M059J (cell line): Measurements from ENCODE around the gene C1orf21. TPM values are rescaled to one million over a fixed set of nuclear protein-coding genes. Genes with fewer than 3 reads are reported as not detected.
A peak's percentile ranks its signal among the peaks of the same experiment; 100 is the strongest.

Experiments
- DNase-seq: peaks from one replicate; pipeline ENCODE4 v3.0.0-alpha.2; 2012; ENCODE audit warnings: low read depth
- total RNA-seq: library from RNA; depleted of rRNA; stranded (reverse); fragments of >200 nt; shearing (Covaris generic); gene quantifications from 2 replicates; pipeline ENCODE4 v1.2.3, GENCODE V29; 2014

Gene C1orf21
- total RNA-seq, 1 experiment from 2014 or later, result 22.2 TPM

DNA sequence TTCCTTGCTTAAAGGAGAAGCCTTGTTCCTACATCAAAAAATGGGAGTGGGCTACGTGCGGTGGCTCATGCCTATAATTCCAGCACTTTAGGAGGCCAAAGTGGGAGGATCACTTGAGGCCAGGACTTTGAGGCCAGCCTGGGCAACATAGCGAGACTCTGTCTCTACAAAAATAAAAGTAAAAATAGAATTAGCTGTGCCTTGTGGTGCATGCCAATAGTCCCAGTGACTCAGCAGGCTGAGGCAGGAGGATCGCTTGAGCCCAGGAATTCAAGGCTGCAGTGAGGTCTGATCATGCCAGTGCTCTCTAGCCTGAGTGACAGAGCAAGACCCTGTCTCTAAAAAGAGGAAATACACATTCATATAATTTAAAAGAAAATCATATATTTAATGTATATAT lies 127.1 kb downstream of the C1orf21 start:
- DNase-seq, result peak; percentile 64

DNA sequence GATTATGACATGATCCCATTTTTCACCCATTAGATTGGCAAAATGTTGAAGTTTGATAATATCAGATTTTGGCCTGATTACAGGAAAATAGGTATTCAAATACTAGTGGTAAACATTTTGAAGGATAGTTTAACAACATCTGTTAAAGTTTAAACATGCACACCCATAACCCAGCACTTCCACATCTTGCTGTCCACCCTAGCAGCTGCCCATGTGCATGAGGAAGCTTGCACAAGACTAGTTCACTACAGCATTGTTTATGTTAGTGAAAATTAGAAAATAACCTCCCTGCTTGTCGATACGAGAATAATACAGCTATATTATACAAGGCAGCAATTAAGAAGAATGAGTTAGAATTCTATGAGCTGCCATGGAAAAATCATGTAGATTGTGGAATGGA lies 127.6 kb downstream of the C1orf21 start:
- no peak for DNase-seq

DNA sequence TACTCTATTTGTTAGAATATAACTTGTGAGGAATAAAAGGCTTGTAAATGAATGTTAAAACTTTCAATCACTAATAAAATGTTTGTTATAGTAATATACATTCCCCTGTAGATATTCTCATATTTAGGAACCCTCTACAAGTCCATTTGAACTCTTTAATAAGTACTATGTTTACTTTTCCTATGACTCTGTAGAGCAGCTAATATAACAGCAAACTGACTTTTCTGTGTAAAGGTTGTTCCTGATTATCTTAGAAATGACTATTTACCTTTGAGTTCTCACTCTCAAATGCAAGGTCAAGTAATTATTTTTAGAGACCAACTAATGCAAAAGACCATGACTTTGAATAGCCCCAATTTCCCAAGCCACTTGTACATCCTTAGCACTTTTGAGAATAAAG lies 130.3 kb downstream of the C1orf21 start:
- DNase-seq, result no peak

DNA sequence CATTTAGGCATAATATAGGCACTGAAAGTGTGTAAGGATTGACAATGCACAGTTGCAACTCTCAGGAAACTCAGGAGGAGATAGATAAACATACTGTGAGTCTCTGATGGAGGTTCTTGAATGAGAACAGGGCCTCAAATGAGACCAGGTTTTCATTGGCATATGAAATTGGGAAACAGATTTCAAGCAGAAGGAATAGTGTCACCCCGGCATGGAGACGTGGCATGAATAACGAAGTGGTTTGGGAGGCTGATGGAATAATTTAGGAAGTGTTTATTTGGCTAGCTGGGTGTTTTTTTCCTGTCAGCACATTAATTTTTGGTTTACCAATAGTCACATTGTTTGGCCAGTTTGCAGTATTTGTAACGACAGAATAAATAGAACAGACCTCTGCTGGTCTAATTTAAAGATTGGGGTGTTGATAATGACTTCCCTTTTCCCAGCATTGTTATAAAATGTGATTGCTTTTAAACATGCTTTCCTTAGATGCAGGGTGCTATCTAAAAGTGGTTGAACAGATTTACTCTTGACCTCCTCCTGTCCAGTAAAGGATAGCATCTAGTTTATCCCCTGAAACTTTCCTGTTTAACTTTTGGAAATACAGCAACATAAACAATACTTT lies 132.0 kb downstream of the C1orf21 start:
- no peak for DNase-seq

GRCh38 chr1:184520336-184520735 lies 133.5 kb downstream of the C1orf21 start:
- DNase-seq, result no peak

DNA sequence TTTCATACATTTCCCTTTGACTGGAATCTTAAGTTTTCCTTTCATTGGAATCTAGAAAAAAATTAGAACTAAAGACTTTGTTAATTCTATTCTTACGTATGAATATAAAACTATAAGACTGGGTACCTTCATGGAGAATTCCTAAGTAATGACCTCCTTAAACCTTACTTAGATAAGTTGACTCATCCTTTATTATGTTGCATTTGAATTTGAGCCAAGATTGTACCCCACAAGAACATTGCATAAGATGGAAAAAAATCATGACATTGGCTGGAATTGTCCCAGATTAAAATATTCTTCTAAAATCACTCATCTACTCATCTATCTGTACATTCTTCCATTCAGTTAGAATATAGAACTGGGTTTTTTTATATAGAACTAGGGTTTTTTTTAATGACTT lies 137.4 kb downstream of the C1orf21 start:
- peak; percentile 30 for DNase-seq

DNA sequence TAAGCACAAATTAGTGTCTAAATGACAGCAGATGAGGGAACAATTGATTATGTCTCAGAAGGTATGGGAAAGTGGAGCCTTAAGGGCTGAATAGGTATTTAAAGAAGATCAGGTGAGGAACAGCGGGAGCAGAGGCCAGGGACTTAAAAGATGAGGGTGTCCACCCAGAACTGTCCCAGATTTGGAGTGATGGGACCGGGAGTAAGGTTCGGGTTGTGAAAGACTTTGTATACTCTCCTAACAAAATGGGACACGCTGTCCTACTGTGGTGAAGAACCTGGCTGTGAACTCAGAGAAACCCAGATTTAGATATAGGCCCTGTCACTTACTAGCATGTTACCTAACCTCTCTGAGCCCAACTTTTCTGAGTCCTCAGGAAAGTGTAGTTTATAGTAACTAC lies 140.6 kb downstream of the C1orf21 start:
- DNase-seq, result no peak

DNA sequence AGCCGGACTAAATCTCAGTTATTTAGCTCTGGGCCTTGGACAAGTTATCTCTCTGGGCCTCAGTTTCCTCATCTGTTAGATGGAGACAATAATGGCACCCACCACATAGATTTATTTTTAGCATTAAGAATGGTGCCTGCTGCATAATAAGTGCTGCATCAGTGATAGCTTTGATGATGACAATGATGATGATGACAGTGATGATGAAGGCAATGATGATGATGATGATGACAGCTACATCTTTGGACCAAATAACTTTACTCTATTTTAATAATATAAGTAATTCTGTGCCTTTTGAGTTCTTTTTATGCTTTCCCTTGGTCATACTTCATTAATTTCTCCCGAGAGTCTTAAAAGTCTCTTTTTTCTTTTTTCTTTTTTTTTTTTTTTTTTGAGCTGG lies 143.4 kb downstream of the C1orf21 start:
- DNase-seq, result no peak

GRCh38 chr1:184531296-184531695 lies 144.5 kb downstream of the C1orf21 start:
- no peak for DNase-seq

DNA sequence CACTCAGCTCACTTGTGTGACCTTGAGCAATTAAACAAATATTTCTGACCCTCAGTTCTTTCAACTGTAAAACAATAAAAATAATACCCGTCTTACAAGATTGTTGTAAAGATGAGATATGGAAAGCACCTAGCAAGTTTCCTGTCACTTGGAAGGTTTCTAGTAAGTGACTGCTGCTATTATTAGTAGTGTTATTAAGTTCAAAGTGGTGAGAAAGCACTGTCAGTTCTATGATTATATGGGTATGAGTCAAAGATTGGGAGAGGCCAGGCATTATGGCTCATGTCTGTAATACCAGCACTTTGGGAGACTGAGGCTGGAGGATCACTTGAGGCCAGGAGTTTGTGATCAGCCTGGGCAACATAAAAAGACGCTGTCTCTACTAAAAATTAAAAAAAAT lies 145.4 kb downstream of the C1orf21 start:
- DNase-seq, result no peak

DNA sequence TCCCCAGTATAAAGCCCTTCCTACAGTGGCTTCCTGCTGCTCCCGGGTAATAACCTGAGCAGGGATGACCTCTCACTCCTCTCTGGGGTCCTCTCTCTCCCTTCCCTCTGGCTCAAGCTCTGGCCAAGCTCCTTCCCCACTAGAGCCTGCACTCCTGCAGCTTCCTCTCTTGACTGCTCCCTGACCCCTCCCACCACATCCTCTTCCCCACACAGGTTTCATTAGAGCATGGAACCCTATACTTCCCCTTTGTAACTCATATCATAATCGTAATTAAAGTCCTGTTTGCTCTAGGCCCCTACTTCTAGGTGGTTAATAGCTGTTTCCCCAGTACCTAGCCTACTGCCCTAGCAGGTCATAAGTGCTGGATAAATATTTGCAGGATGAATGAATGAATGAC lies 146.2 kb downstream of the C1orf21 start:
- no peak for DNase-seq

DNA sequence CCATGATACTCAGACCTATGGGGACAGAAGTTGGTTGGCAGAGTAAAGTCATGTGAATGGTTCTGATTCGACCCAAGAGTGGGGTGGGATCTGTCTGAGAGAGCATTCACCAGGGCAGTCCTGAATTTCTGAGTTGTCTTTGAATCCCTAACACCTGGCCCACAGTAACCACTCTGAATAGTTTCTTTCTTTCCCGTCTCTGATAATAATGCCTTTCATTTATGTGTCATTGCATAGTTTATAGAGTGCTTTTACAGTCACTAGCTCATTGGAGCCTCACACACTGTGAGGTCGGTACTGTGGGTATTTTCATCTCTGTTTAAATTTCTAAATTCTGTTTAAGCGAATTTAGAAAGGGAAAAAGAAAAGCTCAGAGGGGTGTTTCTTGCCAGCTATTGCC lies 147.1 kb downstream of the C1orf21 start:
- DNase-seq, result no peak

- no peak for DNase-seq
These were observed 147.9 kb downstream of the C1orf21 start for GRCh38 chr1:184534690-184535089.

GRCh38 chr1:184535191-184535970 lies 148.6 kb downstream of the C1orf21 start:
- no peak for DNase-seq

- DNase-seq, result no peak
These were observed 149.6 kb downstream of the C1orf21 start for GRCh38 chr1:184536246-184536985.

DNA sequence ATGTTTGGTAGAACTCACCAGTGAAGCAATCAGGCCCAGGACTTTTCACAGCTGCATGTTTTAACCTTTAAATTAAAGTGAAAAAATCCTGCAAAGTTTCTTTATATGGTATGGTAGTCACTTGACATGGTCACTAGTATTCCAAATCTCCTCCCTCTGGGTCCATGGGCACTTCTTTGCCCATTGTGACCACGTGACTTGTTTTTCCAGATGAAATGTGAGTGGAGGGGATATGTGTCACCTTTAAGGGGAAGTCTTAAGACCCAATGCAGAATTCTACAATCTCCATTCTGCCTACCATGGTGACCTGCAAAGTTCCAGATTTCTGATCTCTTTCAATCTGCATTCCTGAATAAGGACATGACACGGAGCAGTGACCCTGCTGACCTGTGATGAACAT lies 152.8 kb downstream of the C1orf21 start:
- DNase-seq, result no peak

GRCh38 chr1:184541537-184542152 lies 154.8 kb downstream of the C1orf21 start:
- DNase-seq, result no peak

DNA sequence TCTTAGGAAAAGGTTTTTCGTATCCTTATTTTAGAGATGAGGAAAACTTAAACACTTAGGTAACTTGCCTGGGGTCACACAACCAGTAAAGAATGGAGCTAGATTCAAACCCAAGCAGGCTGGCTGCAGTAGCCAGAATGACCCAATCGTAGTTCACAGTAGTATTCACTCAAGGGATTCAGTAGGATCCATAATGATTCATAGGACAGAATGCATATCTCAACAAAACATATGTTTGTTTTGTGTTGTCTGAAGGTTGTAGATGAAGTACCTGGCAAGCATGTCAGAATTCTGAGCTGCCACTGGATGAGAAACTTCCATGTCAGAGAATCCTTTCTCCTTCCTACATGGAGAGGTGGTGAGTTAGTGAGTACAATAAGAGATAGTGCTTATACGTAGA lies 155.5 kb downstream of the C1orf21 start:
- DNase-seq, result no peak

GRCh38 chr1:184545601-184546000 lies 158.8 kb downstream of the C1orf21 start:
- DNase-seq, result no peak

DNA sequence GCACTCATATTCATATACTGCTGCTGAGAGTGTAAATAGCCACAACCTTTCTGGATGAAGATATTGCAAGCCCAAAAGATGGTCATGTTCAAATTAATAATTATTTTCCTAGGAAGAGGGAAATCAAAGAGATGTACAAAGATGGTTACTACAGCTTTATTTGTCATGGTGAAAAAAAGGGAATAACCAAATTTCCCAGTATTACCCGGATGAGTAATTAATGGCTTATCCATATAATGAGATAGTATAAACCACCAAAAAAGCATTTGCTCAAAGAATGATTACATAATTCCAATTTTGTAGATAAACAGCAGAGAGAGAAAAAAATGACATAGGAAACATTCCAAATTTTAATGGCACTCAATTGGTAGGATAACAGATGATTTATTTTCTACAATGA lies 165.6 kb downstream of the C1orf21 start:
- DNase-seq, result no peak

DNA sequence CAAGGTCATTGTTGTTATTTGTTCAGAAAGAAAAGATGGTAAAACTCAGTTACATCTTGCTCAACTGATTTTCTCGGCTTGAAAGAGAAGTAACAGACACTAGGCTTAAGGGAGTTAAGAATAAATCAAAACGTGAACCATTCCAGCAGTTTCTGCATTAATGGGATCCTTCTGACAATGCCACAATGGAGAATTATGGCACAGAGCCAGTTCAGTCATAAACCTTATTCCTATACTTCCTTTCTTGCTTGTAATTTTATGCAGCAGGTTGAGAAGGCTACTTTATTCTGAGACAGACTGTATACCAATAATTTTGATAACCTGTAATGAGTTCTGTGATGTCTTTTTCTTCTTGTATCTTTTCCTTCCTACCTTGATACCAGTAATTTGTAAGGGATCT lies 167.0 kb downstream of the C1orf21 start:
- no peak for DNase-seq
